Astrocyte of the spinal cord (primary cell): ENCODE data around the gene FOXK2.
A peak's percentile ranks its signal among the peaks of the same experiment; 100 is the strongest.

Experiments
- DNase-seq: peaks from one replicate; pipeline ENCODE4 v3.0.0; 2011; ENCODE audit warnings: low read depth, low spot score
- H3K4me3 ChIP-seq: 2 replicates; pipeline ENCODE4 v1.5.1; 2011; ENCODE audit warnings: low read depth, mild to moderate bottlenecking, low read length, moderate library complexity
- in situ Hi-C: cut with HindIII; loops from 2 replicates; pipeline ENCODE4 v1.10.0; 2017; ENCODE audit warnings: low sequenced_read_pairs
- TF ChIP-seq, protein P1 (sequence below): IDR thresholded peaks from 2 replicates; pipeline ENCODE4 v1.5.1; 2012; ENCODE audit warnings: low read depth, mild to moderate bottlenecking, low read length, inconsistent platforms

FOXK2 gene

DNA sequence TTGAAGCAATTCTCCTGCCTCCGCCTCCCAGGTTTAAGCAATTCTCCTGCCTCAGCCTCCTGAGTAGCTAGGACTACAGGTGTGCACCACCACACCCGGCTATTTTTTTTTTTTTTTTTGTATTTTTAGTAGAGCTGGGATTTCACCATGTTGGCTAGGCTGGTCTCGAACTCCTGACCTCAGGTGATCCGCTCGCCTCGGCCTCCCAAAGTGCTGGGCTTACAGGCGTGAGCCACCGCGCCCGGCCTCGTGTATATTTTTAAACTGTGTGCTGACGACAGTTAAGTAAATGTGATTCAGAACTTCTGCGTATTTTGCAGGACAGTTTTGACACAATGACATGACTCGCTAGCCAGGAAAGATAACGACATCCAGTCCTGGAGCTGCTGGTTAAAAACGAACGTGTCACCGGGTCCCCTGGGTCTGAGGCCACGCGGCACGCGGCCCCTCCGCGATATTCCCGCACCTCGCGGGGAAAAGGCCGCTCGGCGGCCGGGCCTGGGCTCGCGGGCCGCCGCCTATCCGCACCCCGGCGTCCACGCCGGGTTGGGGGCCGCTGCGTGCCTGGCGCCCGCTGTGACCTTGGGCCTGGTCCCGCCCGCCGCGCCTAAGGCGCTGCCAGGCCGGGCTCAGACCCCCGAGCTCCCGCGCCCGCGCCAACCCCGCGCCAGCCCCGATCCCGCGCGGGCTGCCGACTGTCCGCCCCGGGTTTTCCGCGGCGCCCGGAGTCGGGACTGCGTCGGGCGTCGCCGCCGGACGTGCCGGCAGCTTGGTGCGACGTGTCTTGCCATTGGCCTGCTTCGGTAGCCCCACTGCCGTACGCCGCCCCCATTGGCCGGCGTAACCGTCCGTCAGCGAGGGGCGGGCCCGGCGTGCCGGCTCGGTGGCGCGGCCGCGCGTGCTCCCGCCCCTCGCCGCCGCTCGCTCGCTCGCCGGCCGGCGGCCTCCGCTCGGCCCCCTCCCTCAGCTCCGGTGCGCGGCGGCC, at the start of gene FOXK2:
FOXK2 (plus strand) TSS at position 907 of the 985 bp plus-strand sequence. CDS start 157 bp downstream, outside the sequence.
- H3K4me3 ChIP-seq, result peak within 1 kb of the TSS; percentile 68
- TF ChIP-seq, protein P1, sequence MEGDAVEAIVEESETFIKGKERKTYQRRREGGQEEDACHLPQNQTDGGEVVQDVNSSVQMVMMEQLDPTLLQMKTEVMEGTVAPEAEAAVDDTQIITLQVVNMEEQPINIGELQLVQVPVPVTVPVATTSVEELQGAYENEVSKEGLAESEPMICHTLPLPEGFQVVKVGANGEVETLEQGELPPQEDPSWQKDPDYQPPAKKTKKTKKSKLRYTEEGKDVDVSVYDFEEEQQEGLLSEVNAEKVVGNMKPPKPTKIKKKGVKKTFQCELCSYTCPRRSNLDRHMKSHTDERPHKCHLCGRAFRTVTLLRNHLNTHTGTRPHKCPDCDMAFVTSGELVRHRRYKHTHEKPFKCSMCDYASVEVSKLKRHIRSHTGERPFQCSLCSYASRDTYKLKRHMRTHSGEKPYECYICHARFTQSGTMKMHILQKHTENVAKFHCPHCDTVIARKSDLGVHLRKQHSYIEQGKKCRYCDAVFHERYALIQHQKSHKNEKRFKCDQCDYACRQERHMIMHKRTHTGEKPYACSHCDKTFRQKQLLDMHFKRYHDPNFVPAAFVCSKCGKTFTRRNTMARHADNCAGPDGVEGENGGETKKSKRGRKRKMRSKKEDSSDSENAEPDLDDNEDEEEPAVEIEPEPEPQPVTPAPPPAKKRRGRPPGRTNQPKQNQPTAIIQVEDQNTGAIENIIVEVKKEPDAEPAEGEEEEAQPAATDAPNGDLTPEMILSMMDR, result no peak
- in situ Hi-C loops, result no loop called here
- DNase-seq, result peak; percentile 95

DNA sequence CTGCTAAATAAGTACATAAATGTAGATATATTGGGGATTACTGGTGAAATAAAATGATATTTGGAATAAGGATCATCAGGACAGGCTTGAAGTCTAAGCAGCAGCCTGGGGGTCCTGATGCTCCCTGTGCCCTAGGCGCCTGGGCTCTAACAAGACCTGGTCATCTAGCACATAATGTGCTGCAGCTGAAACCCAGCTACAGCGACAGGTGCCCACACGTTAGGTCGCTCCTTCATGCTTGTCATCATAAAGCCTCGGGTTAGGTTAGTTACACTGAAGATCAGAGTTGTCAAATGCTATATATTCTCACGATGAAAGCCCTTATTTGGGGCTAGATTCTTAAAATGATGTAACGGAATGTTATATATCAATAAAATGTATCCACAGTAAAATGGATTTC, 49.5 kb upstream of the FOXK2 start:
- H3K4me3 ChIP-seq, result no peak overlapping the region
- in situ Hi-C loops, result no loop called here
- no peak for DNase-seq
- TF ChIP-seq, protein P1, result no peak

DNA sequence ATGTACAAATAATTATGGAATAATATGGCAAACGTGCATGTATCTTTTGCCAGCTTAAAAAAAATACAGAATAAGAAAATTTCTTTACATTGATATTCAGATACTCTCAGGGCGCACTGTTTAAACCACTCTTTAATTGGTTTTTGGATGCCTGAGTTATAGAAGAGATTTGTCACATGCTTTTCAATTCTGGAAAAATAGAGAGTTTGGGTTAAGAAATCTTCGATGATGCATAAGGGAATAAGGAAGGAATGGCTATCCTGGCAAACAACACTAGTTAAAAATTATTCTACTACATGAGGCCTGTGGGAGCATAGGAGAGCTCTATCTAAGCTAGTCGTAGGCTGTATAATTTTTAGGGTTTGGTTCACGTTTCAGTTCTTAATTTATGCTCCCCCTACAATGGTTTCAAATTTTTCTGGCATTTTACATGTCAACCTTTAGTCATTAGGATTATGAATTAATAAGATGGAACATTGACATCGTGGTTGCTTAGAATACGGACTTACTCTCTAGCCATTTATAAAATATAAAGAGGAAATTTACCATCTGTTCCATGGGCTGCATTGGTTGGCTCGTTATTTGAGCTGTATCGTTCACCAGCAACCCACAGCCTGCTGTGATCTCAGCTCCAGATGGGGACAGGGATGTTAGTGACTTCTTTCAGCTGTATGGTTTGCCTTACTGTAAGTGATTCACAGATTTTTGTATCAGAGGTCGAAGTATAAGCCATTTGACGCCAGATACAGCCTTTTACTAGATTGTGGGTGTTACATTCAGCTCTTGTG, 45.1 kb upstream of the FOXK2 start:
- H3K4me3 ChIP-seq, result no peak overlapping the region
- no peak for DNase-seq
- TF ChIP-seq, protein P1, result no peak
- in situ Hi-C loops, result no loop called here

DNA sequence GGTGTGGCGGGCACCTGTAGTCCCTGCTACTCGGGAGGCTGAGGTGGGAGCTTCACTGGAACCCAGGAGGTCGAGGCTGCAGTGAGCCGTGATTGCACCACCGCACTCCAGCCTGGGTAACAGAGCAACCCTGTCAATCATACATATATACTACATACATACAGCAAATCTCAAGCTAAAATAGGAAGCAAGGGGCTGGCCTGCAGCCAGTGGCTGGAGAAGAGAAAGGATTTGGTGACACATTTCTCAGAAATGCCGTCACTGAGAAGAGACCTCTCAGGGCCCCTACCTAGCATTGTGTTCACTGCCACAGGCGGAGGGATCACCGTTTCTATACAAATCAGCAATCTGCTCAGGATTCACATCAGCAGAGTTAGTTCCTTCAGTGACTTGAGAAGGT, 44.1 kb upstream of the FOXK2 start:
- TF ChIP-seq, protein P1, result no peak
- H3K4me3 ChIP-seq, result no peak overlapping the region
- in situ Hi-C loops, result no loop called here
- DNase-seq, result no peak

DNA sequence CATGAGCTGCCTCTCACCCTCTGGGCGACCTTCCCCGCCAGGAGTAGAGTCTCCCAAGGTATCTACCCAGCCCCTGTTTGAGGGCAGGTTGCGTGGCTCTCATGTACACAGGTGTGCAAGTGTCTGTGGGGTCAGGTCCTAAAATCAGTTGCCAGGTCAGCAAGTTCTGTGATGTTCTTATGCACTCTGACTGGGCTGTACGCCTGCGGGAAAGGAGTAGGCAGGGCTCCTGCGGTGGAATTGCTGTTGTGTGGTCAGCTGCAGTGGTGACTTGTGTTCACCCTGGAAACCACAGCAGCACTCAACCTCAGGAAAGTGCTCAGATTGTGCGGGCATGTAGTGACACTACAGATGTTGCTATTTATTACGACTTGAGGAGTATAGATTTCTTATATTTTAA, 41.6 kb upstream of the FOXK2 start:
- DNase-seq, result no peak
- in situ Hi-C loops, result no loop called here
- TF ChIP-seq, protein P1, result no peak
- H3K4me3 ChIP-seq, result no peak overlapping the region

DNA sequence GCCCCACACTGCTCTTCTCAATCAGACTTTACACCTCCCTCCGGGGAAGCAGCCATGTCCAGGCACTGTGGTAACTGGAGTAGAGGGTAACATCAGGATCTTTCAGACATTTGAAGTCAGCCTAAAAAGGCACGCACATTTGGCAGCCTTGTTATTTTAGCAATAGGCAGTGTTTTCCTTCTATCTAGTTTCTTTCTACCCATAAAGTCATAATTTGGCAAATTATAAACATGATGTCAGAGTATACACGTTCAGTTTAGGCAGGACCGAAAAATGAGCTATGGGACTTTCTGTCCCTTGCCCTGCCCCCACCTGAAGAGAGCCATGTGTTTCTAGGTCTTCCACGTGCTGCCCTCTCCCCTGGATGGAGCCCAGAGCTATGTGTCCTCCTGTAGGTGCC, 39.9 kb upstream of the FOXK2 start:
- H3K4me3 ChIP-seq, result no peak overlapping the region
- DNase-seq, result no peak
- TF ChIP-seq, protein P1, result no peak
- in situ Hi-C loops, result no loop called here
